RWPE2 (cell line): Measurements from ENCODE around the gene ABCA1.

ENCODE experiments used
- ATAC-seq: fragments of 200-7000 bp; cut with Tn5 transposase; 3 replicates; pipeline ENCODE4 v1.9.1; 2021; ENCODE audit warnings: low read depth
- DNase-seq: peaks from one replicate; pipeline ENCODE4 v3.0.0-alpha.2; 2020; ENCODE audit warnings: low spot score
- H3K27ac ChIP-seq: fragments of 450-650 bp; 2 replicates; pipeline ENCODE4 v1.5.1; 2017; ENCODE audit warnings: mild to moderate bottlenecking; ENCODE audit not compliant: poor library complexity, severe bottlenecking
- H3K27me3 ChIP-seq: fragments of 250-450 bp; sonication (Bioruptor Pico); 2 replicates; pipeline ENCODE4 v1.5.1; 2021; ENCODE audit warnings: mild to moderate bottlenecking, moderate library complexity; ENCODE audit not compliant: insufficient read depth, poor library complexity, severe bottlenecking
- H3K36me3 ChIP-seq: fragments of 250-450 bp; sonication (Bioruptor Pico); 2 replicates; pipeline ENCODE4 v1.5.1; 2020; ENCODE audit warnings: low read depth, mild to moderate bottlenecking, moderate library complexity
- H3K4me1 ChIP-seq: fragments of 250-450 bp; sonication (Bioruptor Pico); 2 replicates; pipeline ENCODE4 v1.5.1; 2021; ENCODE audit warnings: mild to moderate bottlenecking, moderate library complexity; ENCODE audit not compliant: insufficient read depth, poor library complexity, severe bottlenecking
- H3K4me3 ChIP-seq: fragments of 250-450 bp; sonication (Bioruptor Pico); 2 replicates; pipeline ENCODE4 v1.5.1; 2021; ENCODE audit warnings: mild to moderate bottlenecking, moderate library complexity; ENCODE audit not compliant: severe bottlenecking
- H3K9me3 ChIP-seq: fragments of 250-450 bp; sonication (Bioruptor Pico); 2 replicates; pipeline ENCODE4 v1.5.1; 2021; ENCODE audit warnings: mild to moderate bottlenecking, moderate library complexity; ENCODE audit not compliant: severe bottlenecking
- TF ChIP-seq, protein P1 (sequence below): fragments of 450-650 bp; IDR thresholded peaks from one replicate; pipeline ENCODE4 v1.5.1; 2017; ENCODE audit warnings: mild to moderate bottlenecking, moderate library complexity; ENCODE audit not compliant: poor library complexity, severe bottlenecking

ABCA1 gene

DNA sequence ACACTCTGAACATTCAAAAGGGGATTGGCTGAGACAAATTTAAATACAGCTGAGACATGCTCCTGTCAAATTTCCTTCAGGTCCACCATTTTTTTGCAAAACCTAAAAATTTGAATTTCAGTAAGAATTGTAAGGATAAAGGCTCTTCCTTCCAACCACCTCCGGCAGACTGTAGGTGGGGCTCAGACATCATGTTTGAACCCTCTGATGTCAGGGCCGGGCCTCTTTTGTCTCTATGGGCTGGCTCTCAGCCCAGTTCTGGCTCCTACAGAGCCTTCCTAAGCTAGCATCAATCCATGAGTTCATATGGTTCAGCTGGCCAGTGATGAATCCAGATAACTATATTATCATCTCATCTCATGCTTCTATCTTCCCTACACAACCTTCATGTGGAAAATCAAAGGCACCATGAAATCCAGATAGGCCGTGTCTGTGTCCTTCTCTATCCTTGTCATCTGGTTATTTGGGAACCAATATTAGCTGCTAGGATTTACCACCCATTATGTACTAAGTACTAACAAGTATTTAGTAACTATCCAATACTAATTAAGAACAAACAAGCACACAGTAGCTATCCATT lies 119.8 kb downstream of the ABCA1 start:
- TF ChIP-seq, protein P1, sequence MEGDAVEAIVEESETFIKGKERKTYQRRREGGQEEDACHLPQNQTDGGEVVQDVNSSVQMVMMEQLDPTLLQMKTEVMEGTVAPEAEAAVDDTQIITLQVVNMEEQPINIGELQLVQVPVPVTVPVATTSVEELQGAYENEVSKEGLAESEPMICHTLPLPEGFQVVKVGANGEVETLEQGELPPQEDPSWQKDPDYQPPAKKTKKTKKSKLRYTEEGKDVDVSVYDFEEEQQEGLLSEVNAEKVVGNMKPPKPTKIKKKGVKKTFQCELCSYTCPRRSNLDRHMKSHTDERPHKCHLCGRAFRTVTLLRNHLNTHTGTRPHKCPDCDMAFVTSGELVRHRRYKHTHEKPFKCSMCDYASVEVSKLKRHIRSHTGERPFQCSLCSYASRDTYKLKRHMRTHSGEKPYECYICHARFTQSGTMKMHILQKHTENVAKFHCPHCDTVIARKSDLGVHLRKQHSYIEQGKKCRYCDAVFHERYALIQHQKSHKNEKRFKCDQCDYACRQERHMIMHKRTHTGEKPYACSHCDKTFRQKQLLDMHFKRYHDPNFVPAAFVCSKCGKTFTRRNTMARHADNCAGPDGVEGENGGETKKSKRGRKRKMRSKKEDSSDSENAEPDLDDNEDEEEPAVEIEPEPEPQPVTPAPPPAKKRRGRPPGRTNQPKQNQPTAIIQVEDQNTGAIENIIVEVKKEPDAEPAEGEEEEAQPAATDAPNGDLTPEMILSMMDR: no peak

DNA sequence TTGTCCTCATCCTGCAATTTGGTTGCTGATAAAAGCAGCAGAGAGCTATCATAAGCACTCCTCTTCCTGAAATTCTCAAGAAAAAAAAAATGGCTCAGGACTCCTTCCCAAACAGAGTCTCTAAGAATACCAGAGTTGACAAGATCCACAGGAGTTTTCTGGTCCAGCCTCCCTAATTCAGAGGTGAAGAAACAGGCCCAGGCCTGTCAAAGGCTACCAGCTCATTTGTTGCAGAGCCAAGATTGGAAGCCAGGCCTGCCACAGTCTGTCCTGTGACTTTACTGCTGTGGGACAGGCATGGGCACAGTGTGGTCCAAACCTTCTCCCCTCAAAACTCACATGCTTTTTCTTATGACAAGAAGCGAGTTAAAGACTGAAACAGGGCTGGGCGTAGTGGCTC lies 122.5 kb downstream of the ABCA1 start:
- ATAC-seq: peak; percentile 29; the same call in 1 of the 3 replicates
- Histone ChIP-seq H3K27ac (no peak overlapping the region), H3K27me3 (no peaks in the 10 kb centered on the region), H3K9me3 (no peaks in the 10 kb centered on the region), H3K4me1 (peaks cover 9% of the 10 kb centered on the region), H3K4me3 (no peak overlapping the region), H3K36me3 (peaks cover 24% of the 10 kb centered on the region)
- TF ChIP-seq, protein P1: no peak
- no peak for DNase-seq

More for the DNA sequence above, 119.8 kb downstream of the ABCA1 start:
- no peak overlapping the region for H3K27ac ChIP-seq
- DNase-seq: no peak
- H3K27me3 ChIP-seq: no peaks in the 10 kb centered on the region
- peaks cover 30% of the 10 kb centered on the region for H3K36me3 ChIP-seq
- H3K4me1 ChIP-seq: peaks cover 22% of the 10 kb centered on the region
- ATAC-seq: no peak
- no peak overlapping the region for H3K4me3 ChIP-seq
- no peaks in the 10 kb centered on the region for H3K9me3 ChIP-seq

DNA sequence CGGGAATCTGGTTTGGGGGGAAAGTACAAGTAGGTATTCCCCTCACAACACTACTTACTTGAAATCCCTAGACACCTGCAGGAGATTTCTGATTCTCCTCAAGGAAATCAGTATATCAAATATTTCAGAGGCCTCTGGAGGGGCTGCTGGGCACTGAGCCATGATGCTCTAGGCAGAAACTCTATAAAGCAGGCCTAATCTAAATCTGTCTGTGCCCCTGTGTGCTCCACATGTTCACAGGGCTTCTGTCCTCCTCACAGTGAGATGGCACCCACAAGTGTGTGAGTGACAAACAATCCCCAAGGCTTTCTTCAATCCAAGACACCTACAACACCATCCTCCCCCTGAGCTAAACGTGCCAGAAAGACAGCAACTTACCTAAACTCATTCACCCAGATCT lies 125.0 kb downstream of the ABCA1 start:
- TF ChIP-seq, protein P1: no peak
- Histone ChIP-seq H3K27ac (no peak overlapping the region), H3K9me3 (no peaks in the 10 kb centered on the region), H3K27me3 (no peaks in the 10 kb centered on the region), H3K36me3 (peaks cover 18% of the 10 kb centered on the region), H3K4me3 (no peak overlapping the region), H3K4me1 (peaks cover 6% of the 10 kb centered on the region)
- DNase-seq (no peak), ATAC-seq (no peak)

DNA sequence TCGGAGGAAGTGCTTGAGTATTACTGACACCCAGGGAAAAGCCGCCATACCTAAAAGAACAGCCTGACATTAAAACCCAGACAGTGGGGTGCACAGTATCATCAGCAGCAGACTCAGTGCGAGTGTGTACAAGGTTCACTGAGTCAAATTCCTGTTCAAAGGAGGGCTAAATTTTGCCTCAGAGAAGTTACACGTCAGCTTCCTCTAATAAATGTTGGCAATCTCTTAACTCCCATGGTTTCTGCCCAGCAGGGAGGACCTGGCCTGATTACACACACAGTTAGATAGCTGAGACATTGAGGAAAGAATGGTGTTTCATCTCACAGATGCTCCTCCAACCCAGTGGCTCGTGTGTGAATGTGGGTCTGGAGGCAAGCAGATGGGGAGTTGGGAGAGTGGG lies 125.8 kb downstream of the ABCA1 start:
- Histone ChIP-seq H3K27me3 (no peaks in the 10 kb centered on the region), H3K9me3 (no peaks in the 10 kb centered on the region), H3K27ac (no peak overlapping the region), H3K4me3 (no peak overlapping the region), H3K36me3 (peaks cover 24% of the 10 kb centered on the region), H3K4me1 (peaks cover 6% of the 10 kb centered on the region)
- ATAC-seq: no peak
- TF ChIP-seq, protein P1: no peak
- no peak for DNase-seq

DNA sequence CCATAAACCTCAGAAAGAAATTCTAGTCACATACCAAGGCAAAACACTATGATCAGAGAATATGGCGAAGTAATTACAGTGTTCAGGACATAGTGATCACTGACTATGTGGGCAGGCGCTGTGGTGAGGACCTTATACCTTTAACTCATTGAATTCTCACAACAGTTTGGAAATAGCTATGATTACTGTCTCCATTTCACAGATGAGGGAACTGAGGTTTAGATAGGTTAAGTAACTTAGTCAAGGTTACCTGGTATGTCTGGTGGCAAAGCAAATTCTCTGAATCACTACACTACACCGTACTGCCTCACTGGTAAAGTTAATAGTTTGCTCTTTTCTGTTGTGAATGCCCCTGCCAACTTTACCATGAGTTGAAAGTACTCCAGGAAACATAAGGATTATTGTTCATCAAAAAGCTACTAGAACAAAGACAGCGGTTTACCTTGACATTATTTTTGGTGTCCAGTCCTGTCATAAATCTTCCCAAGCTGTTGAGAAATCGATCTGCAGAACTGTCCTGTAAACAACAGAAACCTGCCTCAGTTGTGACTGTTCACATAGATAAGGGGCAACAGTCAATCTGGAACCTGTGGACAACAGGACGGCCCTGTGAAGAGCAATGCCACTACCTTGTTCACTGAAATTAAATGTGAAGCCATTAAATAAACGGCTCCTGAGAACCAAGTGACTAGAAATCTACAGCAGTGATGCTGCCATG lies 127.7 kb downstream of the ABCA1 start:
- H3K27me3 ChIP-seq: no peaks in the 10 kb centered on the region
- no peak overlapping the region for H3K4me3 ChIP-seq
- ATAC-seq (no peak), DNase-seq (no peak)
- no peaks in the 10 kb centered on the region for H3K4me1 ChIP-seq
- peaks cover 30% of the 10 kb centered on the region for H3K36me3 ChIP-seq
- H3K27ac ChIP-seq: no peak overlapping the region
- H3K9me3 ChIP-seq: no peaks in the 10 kb centered on the region
- TF ChIP-seq, protein P1: no peak
